Keratinocyte (primary cell): ENCODE results near the gene SSTR4. TPM values are rescaled to one million over a fixed set of nuclear protein-coding genes. Genes with fewer than 3 reads are reported as not detected.

ENCODE experiments used
- DNase-seq: peaks from one replicate; pipeline ENCODE4 v3.0.0-alpha.2; 2011; ENCODE audit warnings: low read depth, missing footprints, low spot score
- FAIRE-seq: peaks from 2 replicates; lab custom pipeline; 2011; peaks lifted over from hg19 to GRCh38; lab: Jason Lieb, UNC
- H2AFZ ChIP-seq: 2 replicates; pipeline ENCODE4 v1.6.0; 2012; ENCODE audit warnings: low read length, control low read depth, inconsistent platforms; ENCODE audit not compliant: control insufficient read depth
- H3K27ac ChIP-seq: 2 replicates; pipeline ENCODE4 v1.5.1; 2011; ENCODE audit warnings: low read length; ENCODE audit not compliant: control insufficient read depth, insufficient read depth
- H3K27me3 ChIP-seq: 3 replicates; pipeline ENCODE4 v1.6.0; 2011; ENCODE audit warnings: low read length; ENCODE audit not compliant: control insufficient read depth, insufficient read depth; ENCODE audit errors: extremely low read depth
- H3K36me3 ChIP-seq, 2 experiments: 2 replicates in 1 of 2; 3 replicates in 1 of 2; pipeline ENCODE4 v1.5.1; 2011; ENCODE audit warnings: low read length in 2 of 2, mild to moderate bottlenecking in 1 of 2; ENCODE audit not compliant: control insufficient read depth in 2 of 2, insufficient read depth in 2 of 2; ENCODE audit errors: extremely low read depth in 1 of 2
- H3K4me1 ChIP-seq: 3 replicates; pipeline ENCODE4 v1.5.1; 2011; ENCODE audit warnings: low read length; ENCODE audit not compliant: control insufficient read depth, insufficient read depth; ENCODE audit errors: extremely low read depth
- H3K4me2 ChIP-seq: 3 replicates; pipeline ENCODE4 v1.6.0; 2011; ENCODE audit warnings: low read depth, low read length; ENCODE audit not compliant: control insufficient read depth, insufficient read depth; ENCODE audit errors: extremely low read depth
- H3K4me3 ChIP-seq, 3 experiments: fragments of 200-600 bp in 1 of 3; sonication (generic) in 1 of 3; 2 replicates in 2 of 3; 3 replicates in 1 of 3; pipeline ENCODE4 v1.5.1; 2011 to 2016; ENCODE audit warnings: low read length in 3 of 3, mild to moderate bottlenecking in 3 of 3, control low read depth in 2 of 3, inconsistent platforms in 1 of 3, low read depth in 1 of 3, mixed read lengths in 1 of 3, mixed run types in 1 of 3, moderate library complexity in 1 of 3; ENCODE audit not compliant: control insufficient read depth in 2 of 3, insufficient read depth in 2 of 3; ENCODE audit errors: extremely low read depth in 1 of 3
- H3K79me2 ChIP-seq: 2 replicates; pipeline ENCODE4 v1.6.0; 2012; ENCODE audit warnings: low read length; ENCODE audit not compliant: control insufficient read depth, insufficient read depth
- H3K9ac ChIP-seq: 3 replicates; pipeline ENCODE4 v1.6.0; 2011; ENCODE audit warnings: low read length; ENCODE audit not compliant: control insufficient read depth, insufficient read depth; ENCODE audit errors: extremely low read depth
- H3K9me1 ChIP-seq: 3 replicates; pipeline ENCODE4 v1.6.0; 2011; ENCODE audit warnings: low read length; ENCODE audit not compliant: control insufficient read depth, insufficient read depth; ENCODE audit errors: extremely low read depth
- H3K9me3 ChIP-seq: 2 replicates; pipeline ENCODE4 v1.5.1; 2012; ENCODE audit warnings: low read depth, low read length; ENCODE audit not compliant: control insufficient read depth
- H4K20me1 ChIP-seq: 3 replicates; pipeline ENCODE4 v1.6.0; 2011; ENCODE audit warnings: low read length; ENCODE audit not compliant: control insufficient read depth, insufficient read depth; ENCODE audit errors: extremely low read depth
- CTCF ChIP-seq, 3 experiments: IDR thresholded peaks in 1 of 3; conservative IDR thresholded peaks in 1 of 3; optimal IDR thresholded peaks in 1 of 3; 2 replicates in 2 of 3; 3 replicates in 1 of 3; pipeline versions ENCODE3 to v1.5.1; 2011; ENCODE audit warnings: low read length in 3 of 3, mild to moderate bottlenecking in 3 of 3, moderate library complexity in 2 of 3, control low read depth in 1 of 3, inconsistent platforms in 1 of 3; ENCODE audit not compliant: insufficient read depth in 2 of 3; ENCODE audit errors: extremely low read depth in 1 of 3
- EZH2 ChIP-seq: IDR thresholded peaks from one replicate; pipeline ENCODE4 v1.6.1; 2012; ENCODE audit warnings: inconsistent platforms, mild to moderate bottlenecking, low read length, moderate library complexity
- dilution Hi-C: fragments of 300-500 bp; cut with MboI; formaldehyde crosslinking; loops from one replicate; pipeline ENCODE4 v1.7.0; 2020; ENCODE audit warnings: low sequenced_read_pairs; ENCODE audit not compliant: extremely low pct_ligation_motif_present
- polyA plus RNA-seq, 5 experiments: library from polyadenylated mRNA; depleted of rRNA in 3 of 5; stranded (reverse) in 3 of 5; stranded (forward) in 1 of 5; unstranded in 1 of 5; fragments of >200 nt; gene quantifications; 1 replicate in 1 of 5; 2 replicates in 3 of 5; 3 replicates in 1 of 5; pipeline versions ENCODE4 v1.2.1 to v1.2.3, GENCODE V29; 2011 to 2012; ENCODE audit warnings: missing spikeins in 2 of 5, low read depth in 1 of 5, low replicate concordance in 1 of 5

The SSTR4 gene
- polyA plus RNA-seq, 1 donor (not counting 4 experiments of a cell fraction or from before 2014, with no cell fraction given), result not detected

GRCh38 chr20:23086056-23086566, 51.0 kb downstream of the SSTR4 start, which contains the start of gene CD93:
Gene CD93 (minus strand): TSS chr20:23086324. CDS start chr20:23086192, 132 bp downstream.
- Histone ChIP-seq H2AFZ (no peak within 1 kb of the TSS), H4K20me1 (no peaks in the 10 kb centered on the region), H3K4me3 (no peak within 1 kb of the TSS)

GRCh38 chr20:23086931-23087411, 51.9 kb downstream of the SSTR4 start:
- H3K4me3 ChIP-seq, result no peak overlapping the region
- H3K27ac ChIP-seq, result no peak overlapping the region
- FAIRE-seq (no peak), DNase-seq (no peak)
- no peaks in the 10 kb centered on the region for H3K9me3 ChIP-seq
- dilution Hi-C loops, result no loop called here
- H3K9ac ChIP-seq, result no peak overlapping the region
- H2AFZ ChIP-seq, result no peak overlapping the region
- H3K9me1 ChIP-seq, result no peaks in the 10 kb centered on the region
- no peaks in the 10 kb centered on the region for H3K79me2 ChIP-seq
- no peaks in the 10 kb centered on the region for H3K27me3 ChIP-seq
- no peaks in the 10 kb centered on the region for H4K20me1 ChIP-seq
- no peak overlapping the region for H3K4me2 ChIP-seq
- H3K4me1 ChIP-seq, result peaks cover 10% of the 10 kb centered on the region
- no peaks in the 10 kb centered on the region for H3K36me3 ChIP-seq
- TF ChIP-seq EZH2, result no peak
- TF ChIP-seq CTCF (optimal IDR thresholded peaks at IDR 0.05 in 1 of 3, IDR thresholded peaks at IDR 0.05 in 1 of 3, conservative IDR thresholded peaks at IDR 0.05 in 1 of 3; ENCODE audit: extremely low read depth in 1 of 3, insufficient read depth in 2 of 3, low read length in 3 of 3), result no peak

More at GRCh38 chr20:23086056-23086566, 51.0 kb downstream of the SSTR4 start, which contains the start of gene CD93:
- H3K9me3 ChIP-seq, result no peaks in the 10 kb centered on the region
- H3K36me3 ChIP-seq, result no peaks in the 10 kb centered on the region
- dilution Hi-C loops, result no loop called here
- TF ChIP-seq EZH2, result no peak
- no peak for TF ChIP-seq CTCF (optimal IDR thresholded peaks at IDR 0.05 in 1 of 3, IDR thresholded peaks at IDR 0.05 in 1 of 3, conservative IDR thresholded peaks at IDR 0.05 in 1 of 3; ENCODE audit: extremely low read depth in 1 of 3, insufficient read depth in 2 of 3, low read length in 3 of 3)
- no peak within 1 kb of the TSS for H3K9ac ChIP-seq
- no peaks in the 10 kb centered on the region for H3K9me1 ChIP-seq
- FAIRE-seq (no peak), DNase-seq (no peak)
- no peaks in the 10 kb centered on the region for H3K79me2 ChIP-seq
- H3K4me1 ChIP-seq, result peaks cover 10% of the 10 kb centered on the region
- no peak within 1 kb of the TSS for H3K27ac ChIP-seq
- no peak within 1 kb of the TSS for H3K4me2 ChIP-seq
- no peaks in the 10 kb centered on the region for H3K27me3 ChIP-seq
